Measurements from ENCODE around the gene KREMEN1. TPM values are rescaled to one million over a fixed set of nuclear protein-coding genes. Genes with fewer than 3 reads are reported as not detected.

Gene KREMEN1
- total RNA-seq, 1 experiment from 2014 or later, result 5.8 TPM

DNA sequence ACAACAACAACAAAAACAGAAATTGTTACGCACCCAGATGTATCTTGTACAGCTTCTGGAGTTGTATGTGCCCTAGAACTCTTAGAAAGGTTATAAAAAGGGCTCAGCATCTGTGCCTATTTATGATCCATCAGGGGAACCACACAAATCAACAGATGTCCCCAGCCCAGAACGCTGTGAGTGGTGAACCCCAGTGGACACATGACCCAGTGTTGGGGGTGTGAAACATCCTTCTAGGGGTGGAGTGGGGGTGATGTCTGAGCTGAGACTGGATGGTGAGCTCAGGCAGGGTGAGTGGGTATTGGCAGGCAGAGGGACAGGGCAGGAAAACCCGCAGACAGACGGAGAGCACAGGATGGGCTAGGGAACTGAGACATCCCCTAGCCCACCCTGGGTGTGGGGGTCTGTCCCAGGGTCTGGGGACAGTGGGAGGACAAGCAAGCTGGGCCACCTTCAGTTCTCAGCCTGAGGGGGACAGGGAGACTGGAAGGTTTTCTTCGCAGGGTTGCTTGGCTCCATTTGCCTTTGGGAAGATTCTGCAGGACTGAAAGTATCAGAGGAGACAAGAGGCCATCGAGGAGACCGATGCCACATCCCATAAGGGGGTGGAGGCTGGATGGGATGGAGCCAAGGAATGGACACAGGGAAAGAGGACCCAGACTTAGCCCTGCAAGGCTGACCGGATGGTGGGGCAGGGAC, 127.0 kb downstream of the KREMEN1 start (continued):
- TF ChIP-seq, protein P1, sequence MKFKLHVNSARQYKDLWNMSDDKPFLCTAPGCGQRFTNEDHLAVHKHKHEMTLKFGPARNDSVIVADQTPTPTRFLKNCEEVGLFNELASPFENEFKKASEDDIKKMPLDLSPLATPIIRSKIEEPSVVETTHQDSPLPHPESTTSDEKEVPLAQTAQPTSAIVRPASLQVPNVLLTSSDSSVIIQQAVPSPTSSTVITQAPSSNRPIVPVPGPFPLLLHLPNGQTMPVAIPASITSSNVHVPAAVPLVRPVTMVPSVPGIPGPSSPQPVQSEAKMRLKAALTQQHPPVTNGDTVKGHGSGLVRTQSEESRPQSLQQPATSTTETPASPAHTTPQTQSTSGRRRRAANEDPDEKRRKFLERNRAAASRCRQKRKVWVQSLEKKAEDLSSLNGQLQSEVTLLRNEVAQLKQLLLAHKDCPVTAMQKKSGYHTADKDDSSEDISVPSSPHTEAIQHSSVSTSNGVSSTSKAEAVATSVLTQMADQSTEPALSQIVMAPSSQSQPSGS (CRISPR knock-in tag; IDR thresholded peaks at IDR 0.05; ENCODE audit: borderline replicate concordance, low read depth), result no peak
- no peak for TF ChIP-seq JAZF1 (CRISPR knock-in tag; IDR thresholded peaks at IDR 0.05)
- TF ChIP-seq PRRX2 (CRISPR knock-in tag; IDR thresholded peaks at IDR 0.05), result no peak
- TF ChIP-seq, protein P2, sequence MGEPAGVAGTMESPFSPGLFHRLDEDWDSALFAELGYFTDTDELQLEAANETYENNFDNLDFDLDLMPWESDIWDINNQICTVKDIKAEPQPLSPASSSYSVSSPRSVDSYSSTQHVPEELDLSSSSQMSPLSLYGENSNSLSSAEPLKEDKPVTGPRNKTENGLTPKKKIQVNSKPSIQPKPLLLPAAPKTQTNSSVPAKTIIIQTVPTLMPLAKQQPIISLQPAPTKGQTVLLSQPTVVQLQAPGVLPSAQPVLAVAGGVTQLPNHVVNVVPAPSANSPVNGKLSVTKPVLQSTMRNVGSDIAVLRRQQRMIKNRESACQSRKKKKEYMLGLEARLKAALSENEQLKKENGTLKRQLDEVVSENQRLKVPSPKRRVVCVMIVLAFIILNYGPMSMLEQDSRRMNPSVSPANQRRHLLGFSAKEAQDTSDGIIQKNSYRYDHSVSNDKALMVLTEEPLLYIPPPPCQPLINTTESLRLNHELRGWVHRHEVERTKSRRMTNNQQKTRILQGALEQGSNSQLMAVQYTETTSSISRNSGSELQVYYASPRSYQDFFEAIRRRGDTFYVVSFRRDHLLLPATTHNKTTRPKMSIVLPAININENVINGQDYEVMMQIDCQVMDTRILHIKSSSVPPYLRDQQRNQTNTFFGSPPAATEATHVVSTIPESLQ (CRISPR knock-in tag; IDR thresholded peaks at IDR 0.05), result no peak
- no peak for TF ChIP-seq KAT7 (CRISPR knock-in tag; IDR thresholded peaks at IDR 0.05; ENCODE audit: borderline replicate concordance)
- no peak for TF ChIP-seq ZNF423 (CRISPR knock-in tag; IDR thresholded peaks at IDR 0.05)
- TF ChIP-seq, protein P3, sequence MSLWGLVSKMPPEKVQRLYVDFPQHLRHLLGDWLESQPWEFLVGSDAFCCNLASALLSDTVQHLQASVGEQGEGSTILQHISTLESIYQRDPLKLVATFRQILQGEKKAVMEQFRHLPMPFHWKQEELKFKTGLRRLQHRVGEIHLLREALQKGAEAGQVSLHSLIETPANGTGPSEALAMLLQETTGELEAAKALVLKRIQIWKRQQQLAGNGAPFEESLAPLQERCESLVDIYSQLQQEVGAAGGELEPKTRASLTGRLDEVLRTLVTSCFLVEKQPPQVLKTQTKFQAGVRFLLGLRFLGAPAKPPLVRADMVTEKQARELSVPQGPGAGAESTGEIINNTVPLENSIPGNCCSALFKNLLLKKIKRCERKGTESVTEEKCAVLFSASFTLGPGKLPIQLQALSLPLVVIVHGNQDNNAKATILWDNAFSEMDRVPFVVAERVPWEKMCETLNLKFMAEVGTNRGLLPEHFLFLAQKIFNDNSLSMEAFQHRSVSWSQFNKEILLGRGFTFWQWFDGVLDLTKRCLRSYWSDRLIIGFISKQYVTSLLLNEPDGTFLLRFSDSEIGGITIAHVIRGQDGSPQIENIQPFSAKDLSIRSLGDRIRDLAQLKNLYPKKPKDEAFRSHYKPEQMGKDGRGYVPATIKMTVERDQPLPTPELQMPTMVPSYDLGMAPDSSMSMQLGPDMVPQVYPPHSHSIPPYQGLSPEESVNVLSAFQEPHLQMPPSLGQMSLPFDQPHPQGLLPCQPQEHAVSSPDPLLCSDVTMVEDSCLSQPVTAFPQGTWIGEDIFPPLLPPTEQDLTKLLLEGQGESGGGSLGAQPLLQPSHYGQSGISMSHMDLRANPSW (CRISPR knock-in tag; conservative IDR thresholded peaks at IDR 0.05; ENCODE audit: low read depth), result no peak
- TF ChIP-seq IRF2 (CRISPR knock-in tag; IDR thresholded peaks at IDR 0.05; ENCODE audit: borderline replicate concordance, low read depth), result no peak
- TF ChIP-seq, protein P4, sequence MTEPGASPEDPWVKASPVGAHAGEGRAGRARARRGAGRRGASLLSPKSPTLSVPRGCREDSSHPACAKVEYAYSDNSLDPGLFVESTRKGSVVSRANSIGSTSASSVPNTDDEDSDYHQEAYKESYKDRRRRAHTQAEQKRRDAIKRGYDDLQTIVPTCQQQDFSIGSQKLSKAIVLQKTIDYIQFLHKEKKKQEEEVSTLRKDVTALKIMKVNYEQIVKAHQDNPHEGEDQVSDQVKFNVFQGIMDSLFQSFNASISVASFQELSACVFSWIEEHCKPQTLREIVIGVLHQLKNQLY (CRISPR knock-in tag; IDR thresholded peaks at IDR 0.05), result no peak

DNA sequence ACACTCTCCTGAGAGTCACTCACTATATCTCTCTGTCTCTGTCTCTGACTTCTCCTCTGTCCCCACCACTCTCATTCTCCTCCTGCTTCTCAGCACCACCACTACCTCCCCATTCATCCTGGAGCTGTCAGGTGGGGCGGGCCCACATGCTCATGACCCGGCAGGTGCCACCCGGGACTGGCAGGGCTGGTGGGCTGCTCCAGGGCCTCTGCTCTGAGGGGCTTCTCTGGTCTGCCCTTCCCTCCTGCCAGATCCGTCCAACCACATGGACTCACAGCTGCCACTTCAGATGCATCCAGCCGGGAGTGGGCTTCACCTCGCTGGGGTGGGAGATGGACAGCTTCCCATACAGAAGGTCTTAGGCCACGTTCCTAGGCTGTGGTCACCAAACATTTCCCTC, 128.1 kb downstream of the KREMEN1 start:
- Mint-ChIP-seq H3K4me1 (peaks cover 7% of the 10 kb centered on the region), H3K27ac (no peak overlapping the region), H3K27me3 (ENCODE audit: low read depth) (peaks cover 9% of the 10 kb centered on the region), H3K36me3 (no peaks in the 10 kb centered on the region), H3K9me3 (peaks cover 5% of the 10 kb centered on the region), H3K4me3 (no peak overlapping the region)
- POLR2A ChIA-PET, result no interaction called here
- ATAC-seq (no peak), DNase-seq (ENCODE audit: low spot score) (no peak)
- CTCF ChIA-PET, result interaction anchor here (9.4 kb wide), 1 partner anchor 45 kb away, joined by 171 read pairs; no protein-coding TSS in a partner anchor
- TF ChIP-seq FOXK1 (CRISPR knock-in tag; IDR thresholded peaks at IDR 0.05), result no peak
- no peak for TF ChIP-seq NFE2L1 (CRISPR knock-in tag; IDR thresholded peaks at IDR 0.05)
- TF ChIP-seq, protein P5, sequence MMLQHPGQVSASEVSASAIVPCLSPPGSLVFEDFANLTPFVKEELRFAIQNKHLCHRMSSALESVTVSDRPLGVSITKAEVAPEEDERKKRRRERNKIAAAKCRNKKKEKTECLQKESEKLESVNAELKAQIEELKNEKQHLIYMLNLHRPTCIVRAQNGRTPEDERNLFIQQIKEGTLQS (CRISPR knock-in tag; conservative IDR thresholded peaks at IDR 0.05), result no peak
- TF ChIP-seq, protein P6, sequence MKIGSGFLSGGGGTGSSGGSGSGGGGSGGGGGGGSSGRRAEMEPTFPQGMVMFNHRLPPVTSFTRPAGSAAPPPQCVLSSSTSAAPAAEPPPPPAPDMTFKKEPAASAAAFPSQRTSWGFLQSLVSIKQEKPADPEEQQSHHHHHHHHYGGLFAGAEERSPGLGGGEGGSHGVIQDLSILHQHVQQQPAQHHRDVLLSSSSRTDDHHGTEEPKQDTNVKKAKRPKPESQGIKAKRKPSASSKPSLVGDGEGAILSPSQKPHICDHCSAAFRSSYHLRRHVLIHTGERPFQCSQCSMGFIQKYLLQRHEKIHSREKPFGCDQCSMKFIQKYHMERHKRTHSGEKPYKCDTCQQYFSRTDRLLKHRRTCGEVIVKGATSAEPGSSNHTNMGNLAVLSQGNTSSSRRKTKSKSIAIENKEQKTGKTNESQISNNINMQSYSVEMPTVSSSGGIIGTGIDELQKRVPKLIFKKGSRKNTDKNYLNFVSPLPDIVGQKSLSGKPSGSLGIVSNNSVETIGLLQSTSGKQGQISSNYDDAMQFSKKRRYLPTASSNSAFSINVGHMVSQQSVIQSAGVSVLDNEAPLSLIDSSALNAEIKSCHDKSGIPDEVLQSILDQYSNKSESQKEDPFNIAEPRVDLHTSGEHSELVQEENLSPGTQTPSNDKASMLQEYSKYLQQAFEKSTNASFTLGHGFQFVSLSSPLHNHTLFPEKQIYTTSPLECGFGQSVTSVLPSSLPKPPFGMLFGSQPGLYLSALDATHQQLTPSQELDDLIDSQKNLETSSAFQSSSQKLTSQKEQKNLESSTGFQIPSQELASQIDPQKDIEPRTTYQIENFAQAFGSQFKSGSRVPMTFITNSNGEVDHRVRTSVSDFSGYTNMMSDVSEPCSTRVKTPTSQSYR (CRISPR knock-in tag; IDR thresholded peaks at IDR 0.05), result no peak
- no peak for TF ChIP-seq TCF7 (CRISPR knock-in tag; IDR thresholded peaks at IDR 0.05; ENCODE audit: low read depth)
- no peak for TF ChIP-seq ATF1 (CRISPR knock-in tag; IDR thresholded peaks at IDR 0.05)
- TF ChIP-seq NFATC4 (CRISPR knock-in tag; IDR thresholded peaks at IDR 0.05), result no peak
- TF ChIP-seq, protein P7, sequence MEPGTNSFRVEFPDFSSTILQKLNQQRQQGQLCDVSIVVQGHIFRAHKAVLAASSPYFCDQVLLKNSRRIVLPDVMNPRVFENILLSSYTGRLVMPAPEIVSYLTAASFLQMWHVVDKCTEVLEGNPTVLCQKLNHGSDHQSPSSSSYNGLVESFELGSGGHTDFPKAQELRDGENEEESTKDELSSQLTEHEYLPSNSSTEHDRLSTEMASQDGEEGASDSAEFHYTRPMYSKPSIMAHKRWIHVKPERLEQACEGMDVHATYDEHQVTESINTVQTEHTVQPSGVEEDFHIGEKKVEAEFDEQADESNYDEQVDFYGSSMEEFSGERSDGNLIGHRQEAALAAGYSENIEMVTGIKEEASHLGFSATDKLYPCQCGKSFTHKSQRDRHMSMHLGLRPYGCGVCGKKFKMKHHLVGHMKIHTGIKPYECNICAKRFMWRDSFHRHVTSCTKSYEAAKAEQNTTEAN (CRISPR knock-in tag; IDR thresholded peaks at IDR 0.05), result no peak
- no peak for TF ChIP-seq CREB1 (CRISPR knock-in tag; IDR thresholded peaks at IDR 0.05)
- TF ChIP-seq, protein P8, sequence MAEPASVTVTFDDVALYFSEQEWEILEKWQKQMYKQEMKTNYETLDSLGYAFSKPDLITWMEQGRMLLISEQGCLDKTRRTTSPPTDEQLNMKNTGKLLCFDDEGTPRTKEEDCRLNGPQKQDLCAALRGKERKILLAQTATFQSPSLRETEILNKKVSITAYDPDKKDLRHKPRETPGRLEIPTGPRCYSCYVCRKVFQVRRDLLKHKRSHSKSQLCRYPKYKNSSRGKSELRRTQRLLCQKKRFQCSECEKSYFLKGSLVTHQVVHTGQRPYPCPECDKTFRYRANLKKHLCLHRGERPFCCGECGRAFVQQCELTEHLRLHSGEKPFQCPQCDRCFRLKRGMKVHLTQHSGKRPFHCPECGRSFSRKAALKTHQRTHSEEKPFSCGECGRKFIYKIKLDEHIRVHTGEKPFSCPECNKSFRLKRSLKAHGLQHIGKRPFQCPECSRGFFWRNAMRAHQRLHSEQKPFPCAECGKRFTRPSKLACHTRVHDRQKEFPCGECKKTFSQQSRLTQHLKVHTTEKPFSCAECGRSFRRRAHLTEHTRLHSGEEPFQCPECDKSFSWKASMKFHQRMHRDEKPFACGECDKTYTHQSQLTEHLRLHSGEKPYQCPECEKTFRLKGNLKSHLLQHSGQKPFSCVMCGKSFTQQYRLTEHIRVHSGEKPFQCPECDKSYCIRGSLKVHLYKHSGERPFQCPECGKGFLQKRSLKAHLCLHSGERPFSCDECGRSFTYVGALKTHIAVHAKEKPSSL (CRISPR knock-in tag; conservative IDR thresholded peaks at IDR 0.05), result no peak
- TF ChIP-seq, protein P1 (CRISPR knock-in tag; IDR thresholded peaks at IDR 0.05; ENCODE audit: borderline replicate concordance, low read depth), result no peak
- TF ChIP-seq CBFB (CRISPR knock-in tag; IDR thresholded peaks at IDR 0.05; ENCODE audit: low read depth), result no peak

All from WTC11 (cell line).